ENCODE measurements around the gene FOXO6.

DNA sequence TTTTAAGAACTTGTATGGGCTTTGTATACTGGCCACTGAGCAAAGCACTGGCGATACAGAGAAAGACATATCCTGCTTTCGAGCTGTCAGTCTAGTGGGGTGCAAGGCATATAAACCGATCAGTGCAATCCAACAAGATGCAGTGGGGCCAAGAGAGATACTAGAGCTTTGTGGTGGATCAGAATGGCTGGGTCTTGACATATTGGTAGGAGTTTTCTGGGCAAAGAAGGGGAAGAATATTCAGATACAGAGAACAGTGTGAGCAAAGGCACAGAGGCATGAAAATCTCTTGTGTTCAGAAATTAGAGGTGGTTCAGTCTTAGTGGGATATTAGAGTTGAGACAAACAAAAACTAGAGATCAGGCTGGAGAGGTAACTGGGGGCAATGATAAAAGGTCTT, 49.2 kb downstream of the FOXO6 start:
- TF ChIP-seq, protein P1, sequence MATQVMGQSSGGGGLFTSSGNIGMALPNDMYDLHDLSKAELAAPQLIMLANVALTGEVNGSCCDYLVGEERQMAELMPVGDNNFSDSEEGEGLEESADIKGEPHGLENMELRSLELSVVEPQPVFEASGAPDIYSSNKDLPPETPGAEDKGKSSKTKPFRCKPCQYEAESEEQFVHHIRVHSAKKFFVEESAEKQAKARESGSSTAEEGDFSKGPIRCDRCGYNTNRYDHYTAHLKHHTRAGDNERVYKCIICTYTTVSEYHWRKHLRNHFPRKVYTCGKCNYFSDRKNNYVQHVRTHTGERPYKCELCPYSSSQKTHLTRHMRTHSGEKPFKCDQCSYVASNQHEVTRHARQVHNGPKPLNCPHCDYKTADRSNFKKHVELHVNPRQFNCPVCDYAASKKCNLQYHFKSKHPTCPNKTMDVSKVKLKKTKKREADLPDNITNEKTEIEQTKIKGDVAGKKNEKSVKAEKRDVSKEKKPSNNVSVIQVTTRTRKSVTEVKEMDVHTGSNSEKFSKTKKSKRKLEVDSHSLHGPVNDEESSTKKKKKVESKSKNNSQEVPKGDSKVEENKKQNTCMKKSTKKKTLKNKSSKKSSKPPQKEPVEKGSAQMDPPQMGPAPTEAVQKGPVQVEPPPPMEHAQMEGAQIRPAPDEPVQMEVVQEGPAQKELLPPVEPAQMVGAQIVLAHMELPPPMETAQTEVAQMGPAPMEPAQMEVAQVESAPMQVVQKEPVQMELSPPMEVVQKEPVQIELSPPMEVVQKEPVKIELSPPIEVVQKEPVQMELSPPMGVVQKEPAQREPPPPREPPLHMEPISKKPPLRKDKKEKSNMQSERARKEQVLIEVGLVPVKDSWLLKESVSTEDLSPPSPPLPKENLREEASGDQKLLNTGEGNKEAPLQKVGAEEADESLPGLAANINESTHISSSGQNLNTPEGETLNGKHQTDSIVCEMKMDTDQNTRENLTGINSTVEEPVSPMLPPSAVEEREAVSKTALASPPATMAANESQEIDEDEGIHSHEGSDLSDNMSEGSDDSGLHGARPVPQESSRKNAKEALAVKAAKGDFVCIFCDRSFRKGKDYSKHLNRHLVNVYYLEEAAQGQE (IDR thresholded peaks at IDR 0.05; ENCODE audit: unreplicated experiment) = no peak
- TF ChIP-seq JUNB (IDR thresholded peaks at IDR 0.05; ENCODE audit: unreplicated experiment) = no peak
- TF ChIP-seq, protein P2, sequence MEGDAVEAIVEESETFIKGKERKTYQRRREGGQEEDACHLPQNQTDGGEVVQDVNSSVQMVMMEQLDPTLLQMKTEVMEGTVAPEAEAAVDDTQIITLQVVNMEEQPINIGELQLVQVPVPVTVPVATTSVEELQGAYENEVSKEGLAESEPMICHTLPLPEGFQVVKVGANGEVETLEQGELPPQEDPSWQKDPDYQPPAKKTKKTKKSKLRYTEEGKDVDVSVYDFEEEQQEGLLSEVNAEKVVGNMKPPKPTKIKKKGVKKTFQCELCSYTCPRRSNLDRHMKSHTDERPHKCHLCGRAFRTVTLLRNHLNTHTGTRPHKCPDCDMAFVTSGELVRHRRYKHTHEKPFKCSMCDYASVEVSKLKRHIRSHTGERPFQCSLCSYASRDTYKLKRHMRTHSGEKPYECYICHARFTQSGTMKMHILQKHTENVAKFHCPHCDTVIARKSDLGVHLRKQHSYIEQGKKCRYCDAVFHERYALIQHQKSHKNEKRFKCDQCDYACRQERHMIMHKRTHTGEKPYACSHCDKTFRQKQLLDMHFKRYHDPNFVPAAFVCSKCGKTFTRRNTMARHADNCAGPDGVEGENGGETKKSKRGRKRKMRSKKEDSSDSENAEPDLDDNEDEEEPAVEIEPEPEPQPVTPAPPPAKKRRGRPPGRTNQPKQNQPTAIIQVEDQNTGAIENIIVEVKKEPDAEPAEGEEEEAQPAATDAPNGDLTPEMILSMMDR (conservative IDR thresholded peaks at IDR 0.05; ENCODE audit: low read depth in 2 of 2) = no peak
- TF ChIP-seq EZH2 (IDR thresholded peaks at IDR 0.05; ENCODE audit: low read depth, unreplicated experiment) = no peak
